Stimulated activated CD4-positive, alpha-beta T cell treated with anti-CD3 and anti-CD28 coated beads, Interleukin-15, amount 100 ng/mL, for 24 hours (primary cell): Measurements from ENCODE around the gene RIT2.

Experiments
- DNase-seq: peaks from one replicate; pipeline ENCODE4 v3.0.0-alpha.2; 2020

RIT2 gene

GRCh38 chr18:43080671-43081070 is 34.8 kb downstream of the RIT2 start:
- DNase-seq: no peak

- DNase-seq: no peak
Observed at GRCh38 chr18:43079422-43079821, 36.1 kb downstream of the RIT2 start.

GRCh38 chr18:43078478-43079092 is 36.9 kb downstream of the RIT2 start:
- no peak for DNase-seq

- no peak for DNase-seq
Observed at GRCh38 chr18:43077510-43078308, 37.8 kb downstream of the RIT2 start.

- no peak for DNase-seq
Observed at GRCh38 chr18:43073771-43074170, 41.7 kb downstream of the RIT2 start.

GRCh38 chr18:43068781-43069180 is 46.7 kb downstream of the RIT2 start:
- DNase-seq: no peak

- DNase-seq: no peak
Observed at GRCh38 chr18:43067570-43067969, 47.9 kb downstream of the RIT2 start.

GRCh38 chr18:43061816-43062215 is 53.7 kb downstream of the RIT2 start:
- DNase-seq: no peak

GRCh38 chr18:43061318-43061717 is 54.2 kb downstream of the RIT2 start:
- no peak for DNase-seq

- DNase-seq: no peak
Observed at GRCh38 chr18:43060020-43060419, 55.5 kb downstream of the RIT2 start.

GRCh38 chr18:43054815-43055519 is 60.5 kb downstream of the RIT2 start:
- DNase-seq: no peak

- no peak for DNase-seq
Observed at GRCh38 chr18:43049021-43049420, 66.5 kb downstream of the RIT2 start.

- no peak for DNase-seq
Observed at GRCh38 chr18:43046322-43046721, 69.2 kb downstream of the RIT2 start.

- no peak for DNase-seq
Observed at GRCh38 chr18:43043626-43044025, 71.9 kb downstream of the RIT2 start.

GRCh38 chr18:43040281-43040680 is 75.2 kb downstream of the RIT2 start:
- DNase-seq: no peak

GRCh38 chr18:43034683-43035500 is 80.6 kb downstream of the RIT2 start:
- no peak for DNase-seq

GRCh38 chr18:43031169-43031568 is 84.3 kb downstream of the RIT2 start:
- no peak for DNase-seq

GRCh38 chr18:43029414-43029813 is 86.1 kb downstream of the RIT2 start:
- DNase-seq: no peak

- DNase-seq: no peak
Observed at GRCh38 chr18:43022874-43023273, 92.6 kb downstream of the RIT2 start.

- DNase-seq: no peak
Observed at GRCh38 chr18:43017622-43018021, 97.9 kb downstream of the RIT2 start.

GRCh38 chr18:43013486-43013885 is 102.0 kb downstream of the RIT2 start:
- no peak for DNase-seq

- no peak for DNase-seq
Observed at GRCh38 chr18:43012951-43013350, 102.5 kb downstream of the RIT2 start.

- no peak for DNase-seq
Observed at GRCh38 chr18:43010611-43011010, 104.9 kb downstream of the RIT2 start.
